ENCODE results near the gene IFT27. TPM values are rescaled to one million over a fixed set of nuclear protein-coding genes. Genes with fewer than 3 reads are reported as not detected.
"Not testable (repeated sequence)": the region's sequence is repeated elsewhere in the genome, so short reads cannot be mapped to it uniquely, and the experiment has no call there.

IFT27 gene
- total and polyA plus RNA-seq, 4 experiments from 2014 or later = 9.8 to 42.6 (median 24.7) TPM

DNA sequence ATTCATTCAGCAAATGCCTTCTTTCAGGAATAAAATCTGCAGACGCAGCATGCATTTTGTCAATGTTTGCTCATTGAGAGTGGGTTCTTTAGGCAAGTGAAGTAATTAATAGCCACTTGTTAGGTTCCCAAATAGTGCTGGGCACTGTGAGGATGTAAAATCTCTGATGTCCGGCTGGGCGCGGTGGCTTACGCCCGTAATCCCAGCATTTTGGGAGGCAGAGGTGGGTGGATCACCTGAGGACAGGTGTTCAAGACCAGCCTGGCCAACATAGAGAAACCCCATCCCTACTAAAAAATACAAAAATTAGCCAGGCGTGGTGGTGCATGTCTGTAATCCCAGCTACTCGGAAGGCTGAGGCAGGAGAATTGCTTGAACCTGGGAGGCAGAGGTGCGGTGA lies 21.0 kb downstream of the IFT27 start:
- H3K27ac Mint-ChIP-seq; H3K4me1 ChIP-seq (ENCODE audit: insufficient read depth, low read length); H3K27me3 ChIP-seq (ENCODE audit: insufficient read depth, low read length); H3K4me3 ChIP-seq (ENCODE audit: low read length in 2 of 2); DNase-seq; H3K36me3 Mint-ChIP-seq; H3K9me3 Mint-ChIP-seq; H3K27ac ChIP-seq (ENCODE audit: low read depth, low read length); intact Hi-C loops (cut with micrococcal nuclease); H3K4me3 Mint-ChIP-seq; H3K36me3 ChIP-seq (ENCODE audit: insufficient read depth, low read length); H3K9me3 ChIP-seq (ENCODE audit: control insufficient read depth in 1 of 2, low read length in 2 of 2): not testable (repeated sequence)
- ChIA-PET CTCF (ENCODE audit: partially characterized antibody) (interaction anchor here (1.7 to 6.8 kb wide), 3 partner anchors 10 to 16 kb away, joined by 5 to 52 read pairs (median 7); no protein-coding TSS in a partner anchor), POLR2A (ENCODE audit: partially characterized antibody) (interaction anchor here (0.6 kb wide), 1 partner anchor 16 kb away, joined by 3 read pairs; no protein-coding TSS in a partner anchor)
- Mint-ChIP-seq H3K4me1 (peaks cover 2 to 13% (median 5%) of the 10 kb centered on the region in 4 donors), H3K27me3 (peaks cover 10 to 11% of the 10 kb centered on the region in 2 donors)

DNA sequence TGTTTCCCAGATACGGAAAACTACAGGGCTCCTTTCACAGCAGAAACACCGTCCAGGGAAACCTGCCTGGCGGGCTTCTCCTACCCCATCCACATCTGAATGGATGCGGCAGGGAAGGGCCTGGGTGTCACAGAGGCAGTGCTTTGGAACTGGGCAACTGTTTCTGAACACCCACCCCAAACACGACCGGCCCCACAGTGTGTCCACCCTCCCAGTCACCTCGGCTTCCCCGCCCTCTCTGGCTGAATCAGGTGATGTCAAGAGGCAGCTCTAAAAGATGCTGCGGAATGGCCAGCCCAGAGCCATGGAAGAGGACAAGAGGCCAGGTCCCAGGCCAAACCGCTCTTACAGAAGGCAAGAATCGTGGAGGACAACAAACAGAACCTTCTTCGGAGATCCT lies 22.0 kb downstream of the IFT27 start:
- H3K36me3 Mint-ChIP-seq = no peaks in the 10 kb centered on the region
- no peak overlapping the region for H3K4me3 Mint-ChIP-seq
- no peaks in the 10 kb centered on the region for H3K9me3 ChIP-seq (ENCODE audit: control insufficient read depth in 1 of 2, low read length in 2 of 2)
- no peak for DNase-seq
- H3K4me1 Mint-ChIP-seq = peaks cover 2 to 13% (median 5%) of the 10 kb centered on the region in 4 donors
- H3K27ac ChIP-seq (ENCODE audit: low read depth, low read length) = no peak overlapping the region
- H3K27me3 Mint-ChIP-seq = peaks cover 10 to 11% of the 10 kb centered on the region in 2 donors
- H3K27me3 ChIP-seq (ENCODE audit: insufficient read depth, low read length) = peaks cover 4% of the 10 kb centered on the region
- no peak overlapping the region for H3K27ac Mint-ChIP-seq
- intact Hi-C loops (cut with micrococcal nuclease) = no loop called here
- no peak overlapping the region for H3K4me3 ChIP-seq (ENCODE audit: low read length in 2 of 2)
- peaks cover 5% of the 10 kb centered on the region for H3K4me1 ChIP-seq (ENCODE audit: insufficient read depth, low read length)
- ChIA-PET CTCF (ENCODE audit: partially characterized antibody) (interaction anchor here (1.7 to 2.1 kb wide), 2 partner anchors 9 to 11 kb away, joined by 5 to 7 read pairs; no protein-coding TSS in a partner anchor), POLR2A (ENCODE audit: partially characterized antibody) (no interaction called here)
- H3K9me3 Mint-ChIP-seq = no peaks in the 10 kb centered on the region
- H3K36me3 ChIP-seq (ENCODE audit: insufficient read depth, low read length) = no peaks in the 10 kb centered on the region

DNA sequence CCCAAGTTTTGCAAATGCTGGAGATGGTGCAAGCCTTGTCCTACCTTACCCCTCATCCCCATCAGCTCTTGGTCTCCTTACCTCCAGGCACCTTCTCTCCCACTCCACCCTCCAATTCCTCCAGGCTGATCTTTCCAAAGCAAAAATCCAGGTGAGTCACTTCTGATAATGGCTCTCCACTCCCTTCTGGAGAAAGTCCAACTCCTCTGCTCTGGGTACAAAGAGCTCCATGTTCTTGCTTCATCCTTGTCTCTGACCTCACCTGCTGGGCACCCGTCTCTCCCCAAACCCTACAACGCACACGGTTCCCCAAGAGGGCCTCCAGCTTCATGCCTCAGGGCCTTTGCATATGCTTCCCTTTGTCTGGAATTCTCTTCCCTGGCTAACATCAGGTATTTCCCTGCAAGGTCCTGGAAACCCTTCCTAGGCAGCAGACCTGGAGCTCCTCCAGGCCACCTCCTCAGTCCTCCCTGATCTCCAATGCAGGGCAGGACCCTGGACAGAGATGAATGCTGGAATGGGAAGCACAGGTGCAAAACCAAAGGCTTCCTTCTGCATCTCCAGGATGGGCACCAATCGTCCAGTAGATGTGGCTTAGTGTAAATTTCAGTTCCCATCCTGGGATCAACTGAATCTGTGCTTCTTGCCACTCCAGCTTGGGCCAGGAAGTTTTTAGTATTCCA lies 22.7 kb downstream of the IFT27 start:
- Histone ChIP-seq H3K27me3 (ENCODE audit: insufficient read depth, low read length) (peaks cover 4% of the 10 kb centered on the region), H3K9me3 (ENCODE audit: control insufficient read depth in 1 of 2, low read length in 2 of 2) (no peaks in the 10 kb centered on the region), H3K27ac (ENCODE audit: low read depth, low read length) (no peak overlapping the region), H3K4me3 (ENCODE audit: low read length in 2 of 2) (no peak overlapping the region), H3K4me1 (ENCODE audit: insufficient read depth, low read length) (peaks cover 5% of the 10 kb centered on the region), H3K36me3 (ENCODE audit: insufficient read depth, low read length) (no peaks in the 10 kb centered on the region)
- Mint-ChIP-seq H3K27me3 (peaks cover 10 to 11% of the 10 kb centered on the region in 2 donors), H3K36me3 (no peaks in the 10 kb centered on the region), H3K4me3 (no peak overlapping the region), H3K4me1 (peaks cover 2 to 13% (median 5%) of the 10 kb centered on the region in 4 donors), H3K9me3 (no peaks in the 10 kb centered on the region), H3K27ac (no peak overlapping the region)
- ChIA-PET CTCF (ENCODE audit: partially characterized antibody) (interaction anchor here (1.7 kb wide), 1 partner anchor 11 kb away, joined by 5 read pairs; no protein-coding TSS in a partner anchor), POLR2A (ENCODE audit: partially characterized antibody) (no interaction called here)
- intact Hi-C loops (cut with micrococcal nuclease) = no loop called here
- no peak for DNase-seq

DNA sequence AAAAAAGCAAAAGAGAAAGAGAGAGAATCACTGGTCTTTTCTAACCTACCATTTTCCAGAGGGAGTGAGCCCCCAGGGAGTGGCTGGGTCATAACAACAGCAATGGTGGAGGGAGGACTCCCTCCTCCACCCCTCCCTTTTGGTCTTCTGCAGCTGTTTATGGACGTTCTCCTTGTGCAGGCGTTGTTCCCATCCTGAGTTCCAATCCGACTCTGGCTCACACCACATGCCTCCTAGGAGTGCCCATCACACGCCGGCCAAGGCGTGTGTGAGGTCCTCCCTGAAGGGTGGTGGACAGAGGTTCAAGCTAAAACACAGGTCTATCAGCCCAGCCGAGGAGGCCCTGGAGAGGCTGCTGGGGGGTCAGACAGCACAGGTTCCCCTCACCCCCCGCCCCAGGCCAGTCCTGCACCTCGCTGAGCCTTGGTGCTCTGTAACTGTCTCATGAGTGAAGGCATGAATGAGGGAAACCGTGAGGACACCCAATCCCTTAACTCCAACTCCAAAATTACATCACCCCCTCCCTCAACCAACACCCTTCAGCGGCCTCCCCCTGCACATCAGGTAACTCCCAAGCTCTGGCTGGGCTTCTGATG lies 29.4 kb downstream of the IFT27 start:
- Mint-ChIP-seq H3K27me3 (peaks cover 5 to 7% of the 10 kb centered on the region in 2 donors), H3K4me3 (no peak overlapping the region), H3K4me1 (no peaks in the 10 kb centered on the region), H3K36me3 (no peaks in the 10 kb centered on the region), H3K9me3 (no peaks in the 10 kb centered on the region), H3K27ac (no peak overlapping the region)
- no peaks in the 10 kb centered on the region for H3K9me3 ChIP-seq (ENCODE audit: control insufficient read depth in 1 of 2, low read length in 2 of 2)
- CTCF ChIA-PET (ENCODE audit: partially characterized antibody) = no interaction called here
- no peak for DNase-seq
- H3K27me3 ChIP-seq (ENCODE audit: insufficient read depth, low read length) = no peaks in the 10 kb centered on the region
- no peaks in the 10 kb centered on the region for H3K36me3 ChIP-seq (ENCODE audit: insufficient read depth, low read length)
- no peaks in the 10 kb centered on the region for H3K4me1 ChIP-seq (ENCODE audit: insufficient read depth, low read length)
- no peak overlapping the region for H3K27ac ChIP-seq (ENCODE audit: low read depth, low read length)
- H3K4me3 ChIP-seq (ENCODE audit: low read length in 2 of 2) = no peak overlapping the region
- POLR2A ChIA-PET (ENCODE audit: partially characterized antibody) = no interaction called here
- intact Hi-C loops (cut with micrococcal nuclease) = no loop called here

DNA sequence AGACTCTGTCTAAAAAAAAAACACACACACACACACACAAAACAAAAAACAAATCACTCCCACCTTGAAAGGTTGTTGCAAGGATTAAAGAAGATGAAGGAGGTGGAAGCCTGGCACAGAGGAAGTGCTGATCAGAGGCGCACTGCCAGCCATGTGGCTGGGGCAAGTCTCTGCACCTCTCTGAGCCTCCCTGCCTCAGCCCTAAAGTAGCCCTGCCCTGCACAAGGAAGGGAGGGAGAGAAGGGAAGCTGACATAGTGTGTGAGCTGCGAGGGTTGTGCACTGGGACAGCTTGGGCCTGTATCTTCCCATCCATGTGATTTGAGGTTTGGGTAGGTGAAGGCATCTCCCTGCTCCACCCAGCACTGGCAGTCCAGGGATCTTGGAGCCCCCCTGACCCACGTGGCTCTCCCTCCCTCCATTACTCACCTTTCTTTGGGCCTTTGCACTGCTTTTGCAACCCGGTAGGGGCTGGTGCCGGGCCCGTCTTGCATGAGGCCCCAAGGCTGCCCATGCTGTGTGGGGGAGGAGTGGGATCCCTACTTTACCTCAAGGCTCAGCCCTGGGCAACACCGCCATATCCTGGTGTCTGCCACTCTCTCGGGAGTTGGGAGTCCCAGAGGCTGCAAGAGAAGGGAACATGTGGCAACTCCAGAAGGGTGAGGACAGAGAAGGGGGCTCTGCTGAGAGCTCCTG lies 30.5 kb downstream of the IFT27 start:
- Mint-ChIP-seq H3K27me3 (peaks cover 5 to 7% of the 10 kb centered on the region in 2 donors), H3K4me3 (no peak overlapping the region), H3K9me3 (no peaks in the 10 kb centered on the region), H3K36me3 (no peaks in the 10 kb centered on the region), H3K4me1 (no peaks in the 10 kb centered on the region), H3K27ac (no peak overlapping the region)
- ChIA-PET CTCF (ENCODE audit: partially characterized antibody) (interaction anchor here (1.7 kb wide), 1 partner anchor 10 kb away, joined by 7 read pairs; no protein-coding TSS in a partner anchor), POLR2A (ENCODE audit: partially characterized antibody) (no interaction called here)
- Histone ChIP-seq H3K4me1 (ENCODE audit: insufficient read depth, low read length) (no peaks in the 10 kb centered on the region), H3K27ac (ENCODE audit: low read depth, low read length) (no peak overlapping the region), H3K9me3 (ENCODE audit: control insufficient read depth in 1 of 2, low read length in 2 of 2) (no peaks in the 10 kb centered on the region), H3K4me3 (ENCODE audit: low read length in 2 of 2) (no peak overlapping the region), H3K36me3 (ENCODE audit: insufficient read depth, low read length) (no peaks in the 10 kb centered on the region), H3K27me3 (ENCODE audit: insufficient read depth, low read length) (no peaks in the 10 kb centered on the region)
- no peak for DNase-seq
- intact Hi-C loops (cut with micrococcal nuclease) = no loop called here

DNA sequence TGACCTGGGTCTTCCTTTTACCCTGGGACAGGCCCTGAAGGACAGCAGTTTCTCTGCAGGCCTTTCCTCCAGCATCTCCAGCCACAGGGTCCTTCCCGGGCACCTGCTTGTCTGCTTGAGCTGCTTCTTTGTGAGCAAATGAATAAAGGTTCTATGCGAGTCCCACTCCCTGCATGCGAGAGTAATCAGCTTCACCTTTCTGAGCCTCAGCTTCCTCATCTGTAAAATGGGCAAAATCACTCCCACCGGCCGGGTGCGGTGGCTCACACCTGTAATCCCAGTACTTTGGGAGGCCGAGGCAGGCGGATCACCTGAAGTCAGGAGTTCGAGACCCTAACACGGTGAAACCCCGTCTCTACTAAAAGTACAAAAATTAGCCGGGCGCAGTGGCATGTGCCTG lies 31.1 kb downstream of the IFT27 start:
- H3K9me3 Mint-ChIP-seq = peaks cover 0 to 4% (median 0%) of the 10 kb centered on the region in 8 donors
- POLR2A ChIA-PET (ENCODE audit: partially characterized antibody) = no interaction called here
- H3K27ac Mint-ChIP-seq = no peak overlapping the region
- no peak for DNase-seq
- CTCF ChIA-PET (ENCODE audit: partially characterized antibody) = interaction anchor here (0.9 to 1.7 kb wide), 4 partner anchors 10 to 15 kb away, joined by 3 to 7 read pairs (median 4); no protein-coding TSS in a partner anchor
- H3K27ac ChIP-seq (ENCODE audit: low read depth, low read length) = no peak overlapping the region
- no peak overlapping the region for H3K4me3 Mint-ChIP-seq
- no peak overlapping the region for H3K4me3 ChIP-seq (ENCODE audit: low read length in 2 of 2)
- no peaks in the 10 kb centered on the region for H3K9me3 ChIP-seq (ENCODE audit: control insufficient read depth in 1 of 2, low read length in 2 of 2)
- no peaks in the 10 kb centered on the region for H3K36me3 ChIP-seq (ENCODE audit: insufficient read depth, low read length)
- peaks cover 2 to 7% of the 10 kb centered on the region in 2 donors for H3K27me3 Mint-ChIP-seq
- no peaks in the 10 kb centered on the region for H3K27me3 ChIP-seq (ENCODE audit: insufficient read depth, low read length)
- H3K36me3 Mint-ChIP-seq = no peaks in the 10 kb centered on the region
- intact Hi-C loops (cut with micrococcal nuclease) = no loop called here
- no peaks in the 10 kb centered on the region for H3K4me1 ChIP-seq (ENCODE audit: insufficient read depth, low read length)
- H3K4me1 Mint-ChIP-seq = no peaks in the 10 kb centered on the region

DNA sequence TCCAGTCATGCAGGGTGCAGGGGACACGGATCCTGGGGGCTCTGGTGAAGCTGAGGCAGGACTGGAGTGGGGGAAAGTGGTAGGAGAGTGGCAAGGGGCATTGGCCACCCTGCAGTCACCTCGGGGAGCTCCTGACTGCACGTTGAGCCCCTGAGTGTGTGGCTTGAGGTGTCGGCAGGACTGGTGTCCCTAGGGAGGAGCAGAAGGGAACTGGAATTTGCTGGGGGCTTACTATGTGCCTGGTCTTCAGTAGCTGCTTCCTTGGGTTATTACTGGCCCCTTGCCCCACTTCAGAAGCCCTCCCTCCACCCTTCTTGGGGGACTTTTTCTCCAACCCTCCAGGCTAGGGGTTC lies 31.5 kb downstream of the IFT27 start:
- peaks cover 2 to 7% of the 10 kb centered on the region in 2 donors for H3K27me3 Mint-ChIP-seq

More for the DNA sequence above, 31.5 kb downstream of the IFT27 start:
- no peaks in the 10 kb centered on the region for H3K9me3 ChIP-seq (ENCODE audit: control insufficient read depth in 1 of 2, low read length in 2 of 2)
- Mint-ChIP-seq H3K4me3 (no peak overlapping the region), H3K27ac (no peak overlapping the region), H3K36me3 (no peaks in the 10 kb centered on the region), H3K4me1 (no peaks in the 10 kb centered on the region), H3K9me3 (peaks cover 0 to 4% (median 0%) of the 10 kb centered on the region in 8 donors)
- no peak overlapping the region for H3K4me3 ChIP-seq (ENCODE audit: low read length in 2 of 2)
- no peak for DNase-seq
- H3K36me3 ChIP-seq (ENCODE audit: insufficient read depth, low read length) = no peaks in the 10 kb centered on the region
- CTCF ChIA-PET (ENCODE audit: partially characterized antibody) = interaction anchor here (0.9 to 1.7 kb wide), 4 partner anchors 11 to 15 kb away, joined by 3 to 7 read pairs (median 4); no protein-coding TSS in a partner anchor
- no peaks in the 10 kb centered on the region for H3K4me1 ChIP-seq (ENCODE audit: insufficient read depth, low read length)
- H3K27me3 ChIP-seq (ENCODE audit: insufficient read depth, low read length) = no peaks in the 10 kb centered on the region
- intact Hi-C loops (cut with micrococcal nuclease) = no loop called here
- H3K27ac ChIP-seq (ENCODE audit: low read depth, low read length) = no peak overlapping the region
- POLR2A ChIA-PET (ENCODE audit: partially characterized antibody) = no interaction called here
